HG03108 (cell line): Measurements from ENCODE around the gene EPHB1.

Experiments used
- ATAC-seq: cut with Tn5 transposase; IDR thresholded peaks from one replicate; pipeline ENCODE4 v1.9.1; 2021; ENCODE audit warnings: moderate library complexity; ENCODE audit not compliant: unreplicated experiment

The EPHB1 gene

GRCh38 chr3:135076341-135076740, 281.3 kb downstream of the EPHB1 start:
- ATAC-seq = no peak

GRCh38 chr3:135077186-135077585, 282.1 kb downstream of the EPHB1 start:
- ATAC-seq = no peak

GRCh38 chr3:135078283-135078682, 283.2 kb downstream of the EPHB1 start:
- no peak for ATAC-seq

GRCh38 chr3:135079095-135079494, 284.0 kb downstream of the EPHB1 start:
- ATAC-seq = no peak

GRCh38 chr3:135081451-135081850, 286.4 kb downstream of the EPHB1 start:
- ATAC-seq = no peak

GRCh38 chr3:135081856-135082434, 286.9 kb downstream of the EPHB1 start:
- ATAC-seq = no peak

- no peak for ATAC-seq
These were observed 287.6 kb downstream of the EPHB1 start for GRCh38 chr3:135082706-135083105.

- ATAC-seq = no peak
These were observed 288.1 kb downstream of the EPHB1 start for GRCh38 chr3:135083179-135083578.

GRCh38 chr3:135083756-135084155, 288.7 kb downstream of the EPHB1 start:
- no peak for ATAC-seq

GRCh38 chr3:135084405-135084804, 289.3 kb downstream of the EPHB1 start:
- ATAC-seq = no peak

- no peak for ATAC-seq
These were observed 289.9 kb downstream of the EPHB1 start for GRCh38 chr3:135084976-135085375.

GRCh38 chr3:135085652-135086436, 290.8 kb downstream of the EPHB1 start:
- no peak for ATAC-seq

- ATAC-seq = no peak
These were observed 292.7 kb downstream of the EPHB1 start for GRCh38 chr3:135087782-135088181.

GRCh38 chr3:135089451-135089850, 294.4 kb downstream of the EPHB1 start:
- ATAC-seq = no peak

GRCh38 chr3:135090020-135090717, 295.1 kb downstream of the EPHB1 start:
- no peak for ATAC-seq

GRCh38 chr3:135091946-135092345, 296.9 kb downstream of the EPHB1 start:
- ATAC-seq = no peak

- ATAC-seq = no peak
These were observed 298.1 kb downstream of the EPHB1 start for GRCh38 chr3:135093121-135093520.

- no peak for ATAC-seq
These were observed 302.4 kb downstream of the EPHB1 start for GRCh38 chr3:135097276-135097946.

- ATAC-seq = no peak
These were observed 304.8 kb downstream of the EPHB1 start for GRCh38 chr3:135099734-135100355.

- no peak for ATAC-seq
These were observed 305.3 kb downstream of the EPHB1 start for GRCh38 chr3:135100366-135100765.

GRCh38 chr3:135103917-135104316, 308.9 kb downstream of the EPHB1 start:
- ATAC-seq = no peak
